Measurements from ENCODE around the gene SS18. TPM values are rescaled to one million over a fixed set of nuclear protein-coding genes. Genes with fewer than 3 reads are reported as not detected.

The SS18 gene, protein sequence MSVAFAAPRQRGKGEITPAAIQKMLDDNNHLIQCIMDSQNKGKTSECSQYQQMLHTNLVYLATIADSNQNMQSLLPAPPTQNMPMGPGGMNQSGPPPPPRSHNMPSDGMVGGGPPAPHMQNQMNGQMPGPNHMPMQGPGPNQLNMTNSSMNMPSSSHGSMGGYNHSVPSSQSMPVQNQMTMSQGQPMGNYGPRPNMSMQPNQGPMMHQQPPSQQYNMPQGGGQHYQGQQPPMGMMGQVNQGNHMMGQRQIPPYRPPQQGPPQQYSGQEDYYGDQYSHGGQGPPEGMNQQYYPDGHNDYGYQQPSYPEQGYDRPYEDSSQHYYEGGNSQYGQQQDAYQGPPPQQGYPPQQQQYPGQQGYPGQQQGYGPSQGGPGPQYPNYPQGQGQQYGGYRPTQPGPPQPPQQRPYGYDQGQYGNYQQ
- total RNA-seq = 77.4 and 77.5 TPM in 2 replicates

GRCh38 chr18:26090130-26091046 lies at the start of gene SS18:
SS18 (minus strand) TSS chr18:26090613; CDS start chr18:26090569, 44 bp downstream.
- intact Hi-C loops (cut with micrococcal nuclease) = loop anchor here (1.0 to 2.0 kb wide), 7 partner anchors 42 to 1952 kb away; partner anchors contain the start of genes CABYR, KCTD1, PSMA8 and TAF4B

- intact Hi-C loops (cut with micrococcal nuclease) = loop anchor here (2.0 kb wide), 1 partner anchor 91 kb away; the partner anchor contains the start of gene TAF4B
Measured at GRCh38 chr18:26135548-26135947, 45.1 kb upstream of the SS18 start.

DNA sequence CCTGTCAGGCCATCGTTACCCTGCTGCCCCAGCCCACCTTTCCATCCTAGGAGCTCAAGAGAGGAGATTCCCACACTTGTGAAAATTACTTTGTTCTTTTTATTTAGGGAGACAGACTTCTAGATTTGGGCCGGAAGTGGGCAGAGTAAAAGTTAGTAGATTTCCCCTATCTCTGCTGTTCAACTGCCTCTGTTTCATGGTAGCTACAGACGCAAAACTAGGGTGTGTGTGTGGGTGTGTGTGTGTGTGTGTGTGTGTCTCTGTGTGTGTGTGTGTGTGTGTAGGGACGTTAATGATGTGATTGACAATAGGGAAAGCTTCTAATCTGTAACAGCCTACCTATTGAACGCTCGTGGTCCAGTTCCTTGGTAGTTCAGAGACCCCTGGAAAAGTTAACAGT lies 43.7 kb upstream of the SS18 start:
- intact Hi-C loops (cut with micrococcal nuclease) = loop anchor here (2.0 kb wide), 1 partner anchor 93 kb away; the partner anchor contains the start of gene TAF4B

DNA sequence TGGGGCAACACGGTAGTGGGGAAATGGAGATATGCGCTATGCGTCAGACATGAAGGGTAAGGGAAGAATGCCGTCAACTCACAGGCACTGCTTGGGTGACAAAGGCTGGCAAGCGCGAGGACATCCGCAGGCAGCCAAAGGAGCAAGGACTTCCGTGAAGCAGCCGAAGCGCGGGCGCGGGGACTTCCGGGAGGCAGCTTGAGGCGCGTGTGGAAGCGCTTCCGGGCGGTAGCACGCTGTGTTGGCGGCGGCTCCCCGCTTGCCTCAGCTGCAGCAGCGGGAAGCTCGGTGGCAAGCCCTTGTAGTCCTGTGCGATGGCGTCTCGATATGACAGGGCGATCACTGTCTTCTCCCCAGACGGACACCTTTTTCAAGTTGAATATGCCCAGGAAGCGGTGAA lies 43.2 kb upstream of the SS18 start, which contains the start of gene PSMA8:
PSMA8 (plus strand) TSS at position 218 of the 400 bp plus-strand sequence; CDS start at position 315, 97 bp downstream.
- intact Hi-C loops (cut with micrococcal nuclease) = loop anchor here (2.0 kb wide), 2 partner anchors 43 to 93 kb away; partner anchors contain the start of genes SS18 and TAF4B

DNA sequence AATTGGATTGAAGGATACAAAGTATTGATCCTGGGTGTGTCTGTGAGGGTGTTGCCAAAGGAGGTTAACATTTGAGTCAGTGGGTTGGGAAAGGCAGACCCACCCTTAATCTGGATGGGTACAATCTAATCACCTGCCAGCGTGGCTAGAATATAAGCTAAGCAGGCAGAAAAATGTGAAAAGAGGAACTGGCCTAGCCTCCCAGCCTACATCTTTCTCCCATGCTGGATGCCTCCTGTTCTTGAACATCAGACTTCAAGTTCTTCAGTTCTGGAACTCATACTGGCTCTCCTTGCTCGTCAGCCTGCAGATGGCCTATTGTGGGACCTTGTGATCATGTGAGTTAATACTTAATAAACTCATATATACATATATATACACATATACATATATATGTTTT lies 37.8 kb upstream of the SS18 start:
- intact Hi-C loops (cut with micrococcal nuclease) = loop anchor here (10.0 kb wide), 1 partner anchor 1237 kb away; no protein-coding TSS in a partner anchor

DNA sequence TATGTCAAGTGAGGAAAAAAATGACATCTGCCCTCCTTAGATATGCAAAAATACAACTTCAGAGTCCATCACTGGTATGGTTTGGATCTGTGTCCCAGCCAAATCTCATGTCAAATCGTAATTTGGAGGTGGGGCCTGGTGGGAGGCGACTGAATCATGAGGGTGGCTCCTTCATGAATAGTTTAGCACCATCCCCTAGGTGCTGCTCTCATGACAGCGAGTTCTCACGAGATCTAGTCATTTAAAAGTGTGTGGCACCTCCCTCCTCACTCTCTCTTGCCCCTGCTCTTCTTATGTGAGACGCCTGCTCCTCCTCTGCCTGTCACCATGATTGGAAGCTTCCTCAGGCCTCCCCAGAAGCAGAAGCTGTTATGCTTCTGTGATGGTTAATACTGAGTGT lies 37.4 kb upstream of the SS18 start:
- intact Hi-C loops (cut with micrococcal nuclease) = loop anchor here (1.0 to 10.0 kb wide), 2 partner anchors 206 to 1237 kb away; no protein-coding TSS in a partner anchor

- intact Hi-C loops (cut with micrococcal nuclease) = loop anchor here (10.0 kb wide), 1 partner anchor 1243 kb away; no protein-coding TSS in a partner anchor
Measured at GRCh38 chr18:26121994-26122393, 31.6 kb upstream of the SS18 start.

DNA sequence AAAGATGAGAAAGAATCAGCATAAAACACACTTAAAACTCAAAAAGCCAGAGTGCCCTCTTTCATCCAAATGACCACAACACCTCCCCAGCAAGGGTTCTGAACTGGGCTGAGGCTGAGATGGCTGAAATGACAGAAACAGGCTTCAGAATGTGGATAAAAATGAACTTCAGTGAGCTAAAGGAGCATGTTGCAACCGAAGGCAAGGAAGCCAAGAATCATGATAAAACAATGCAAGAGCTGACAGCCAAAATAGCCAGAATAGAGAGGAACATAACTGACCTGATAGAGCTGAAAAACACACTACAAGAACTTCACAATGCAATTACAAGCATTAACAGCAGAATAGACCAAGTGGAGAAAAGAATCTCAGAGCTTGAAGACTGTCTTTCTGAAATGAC lies 31.1 kb upstream of the SS18 start:
- intact Hi-C loops (cut with micrococcal nuclease) = loop anchor here (10.0 kb wide), 1 partner anchor 1243 kb away; no protein-coding TSS in a partner anchor

- intact Hi-C loops (cut with micrococcal nuclease) = no loop called here
Measured at GRCh38 chr18:26119246-26119645, 28.8 kb upstream of the SS18 start.

GRCh38 chr18:26104035-26104434 lies 13.6 kb upstream of the SS18 start:
- intact Hi-C loops (cut with micrococcal nuclease) = no loop called here

DNA sequence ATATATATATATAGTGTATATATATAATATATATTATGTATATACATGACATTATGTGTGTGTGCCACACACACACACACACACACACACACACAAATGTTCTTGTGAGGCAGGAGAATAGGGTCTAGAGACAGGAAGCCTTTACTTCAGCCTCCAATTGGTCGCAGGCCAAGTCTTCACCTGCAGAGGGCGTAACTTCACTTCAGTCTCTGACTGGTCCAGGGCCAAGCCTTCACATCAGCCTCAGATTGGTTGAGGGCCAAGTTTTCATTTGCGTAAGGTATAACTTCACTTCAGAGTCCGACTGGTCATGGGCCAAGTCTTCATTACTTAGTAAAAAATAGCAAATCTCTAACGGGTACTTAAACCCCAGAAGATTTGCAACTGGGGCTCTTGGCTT lies 13.2 kb upstream of the SS18 start:
- intact Hi-C loops (cut with micrococcal nuclease) = loop anchor here (1.0 kb wide), 1 partner anchor 234 kb away; no protein-coding TSS in a partner anchor

DNA sequence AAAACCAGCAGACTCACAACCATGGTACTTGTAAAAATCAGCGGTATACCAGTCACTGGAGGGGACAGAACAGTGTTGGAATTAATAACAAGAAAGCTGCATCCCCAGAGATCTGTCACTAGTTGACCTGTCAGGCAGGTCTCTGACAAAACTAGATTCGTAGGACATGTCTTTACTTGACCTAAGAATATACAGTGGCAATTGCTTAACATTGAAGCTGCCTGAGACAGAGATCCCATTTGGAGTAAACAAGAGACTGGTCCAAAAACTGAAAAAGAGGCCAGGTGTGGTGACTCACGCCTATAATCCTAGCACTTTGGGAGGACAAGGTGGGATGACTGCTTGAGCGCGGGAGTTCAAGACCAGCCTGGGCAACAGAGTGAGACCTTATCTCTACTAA lies 7.2 kb upstream of the SS18 start:
- intact Hi-C loops (cut with micrococcal nuclease) = no loop called here

GRCh38 chr18:26096852-26097251 lies 6.4 kb upstream of the SS18 start:
- intact Hi-C loops (cut with micrococcal nuclease) = no loop called here

DNA sequence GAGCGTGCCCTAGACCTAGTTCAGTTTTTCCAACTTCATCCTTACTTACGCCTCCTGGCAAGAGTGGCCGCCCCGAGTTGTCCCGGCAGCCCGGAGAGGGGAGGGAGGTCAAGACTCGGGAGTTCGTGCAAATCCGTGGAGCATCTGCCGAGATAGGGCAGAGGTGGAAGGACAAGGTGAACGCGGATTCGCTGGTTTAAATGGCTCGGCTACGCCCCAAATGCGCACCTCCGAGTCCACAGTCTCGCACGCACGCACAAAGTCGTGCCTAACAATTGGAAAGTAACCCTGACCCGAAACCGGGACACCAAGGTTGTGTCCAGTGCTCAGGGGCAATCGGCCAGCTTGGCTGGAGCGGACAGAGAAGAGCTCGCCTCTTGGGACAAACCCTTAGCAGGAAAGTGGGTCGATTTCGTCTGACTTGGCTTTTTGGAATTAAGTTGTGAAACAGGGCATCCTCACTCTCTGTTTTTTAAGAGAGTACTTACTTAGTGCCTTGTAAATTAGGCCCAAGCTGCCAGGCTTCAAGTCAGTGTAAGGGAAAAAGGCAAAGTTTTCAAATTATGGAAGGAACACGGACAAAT lies 726 bp upstream of the SS18 start:
- intact Hi-C loops (cut with micrococcal nuclease) = loop anchor here (1.0 to 2.0 kb wide), 3 partner anchors 42 to 1952 kb away; partner anchors contain the start of genes CABYR and PSMA8

GRCh38 chr18:26089293-26090129 lies 902 bp downstream of the SS18 start:
- intact Hi-C loops (cut with micrococcal nuclease) = loop anchor here (1.0 to 5.0 kb wide), 9 partner anchors 9 to 1951 kb away; partner anchors contain the start of genes CABYR, KCTD1, PSMA8 and TAF4B

GRCh38 chr18:26088487-26088886 lies 1.9 kb downstream of the SS18 start:
- intact Hi-C loops (cut with micrococcal nuclease) = loop anchor here (5.0 kb wide), 2 partner anchors 51 to 66 kb away; no protein-coding TSS in a partner anchor

DNA sequence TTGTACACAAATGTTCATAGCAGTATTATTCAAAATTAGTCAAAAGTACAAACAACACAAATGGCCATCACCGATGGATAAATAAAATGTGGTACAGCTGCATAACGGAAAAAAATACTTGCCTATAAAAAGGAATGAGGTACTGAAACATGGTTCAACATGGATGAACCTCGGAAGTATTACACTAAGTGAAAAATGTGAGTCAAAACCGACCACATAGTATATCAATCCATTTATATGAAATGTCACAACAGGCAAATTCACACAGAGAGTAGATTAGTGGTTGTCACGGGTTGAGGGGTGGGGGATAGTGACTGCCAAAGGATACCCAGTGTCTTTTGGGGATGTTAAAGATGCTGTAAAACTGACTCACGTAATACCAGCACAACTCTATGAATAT lies 3.5 kb downstream of the SS18 start:
- intact Hi-C loops (cut with micrococcal nuclease) = loop anchor here (5.0 kb wide), 2 partner anchors 50 to 65 kb away; no protein-coding TSS in a partner anchor

DNA sequence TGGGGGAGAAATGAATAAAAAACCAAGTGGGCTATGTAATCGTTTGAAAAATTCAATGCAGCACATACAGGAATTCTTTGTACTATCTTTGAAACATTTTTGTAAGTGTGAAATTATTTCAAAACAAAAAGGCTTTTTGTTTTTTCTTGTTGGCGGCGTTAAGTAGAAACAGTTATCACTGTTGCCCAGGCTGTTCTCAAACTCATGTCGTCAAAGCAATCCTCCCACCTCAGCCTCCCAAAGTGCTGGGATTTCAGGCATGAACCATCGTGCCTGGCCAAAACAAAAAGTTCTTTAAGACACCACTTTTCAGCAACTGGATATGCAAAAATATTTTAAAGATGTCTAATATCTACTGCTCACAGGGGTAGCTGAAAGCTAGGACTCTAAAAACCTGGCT lies 5.4 kb downstream of the SS18 start:
- intact Hi-C loops (cut with micrococcal nuclease) = loop anchor here (5.0 kb wide), 2 partner anchors 48 to 63 kb away; no protein-coding TSS in a partner anchor

GRCh38 chr18:26083099-26083498 lies 7.3 kb downstream of the SS18 start:
- intact Hi-C loops (cut with micrococcal nuclease) = no loop called here

Measured in T-helper 1 cell treated with Interleukin-12 subunit alpha and Interleukin-12 subunit beta and Interleukin-4 antibody, amounts not matched to agents 30 ng/mL and 1 ng/mL, for 36 hours (primary cell).